OCI-LY7 (cell line): Measurements from ENCODE around the gene TICAM2. TPM values are rescaled to one million over a fixed set of nuclear protein-coding genes. Genes with fewer than 3 reads are reported as not detected.

Experiments used
- BruUV-seq: library from RNA; stranded (reverse); fragments of 400-500 nt; replicated peaks from 2 replicates; lab custom pipeline; 2021; lab: Mats Ljungman, UMichigan
- CTCF ChIA-PET: fragments of 300-600 bp; sonication (Branson Sonifier 250); formaldehyde crosslinking; loops from one replicate; lab custom pipeline; 2022; ENCODE audit warnings: antibody characterized with exemption; ENCODE audit not compliant: unreplicated experiment; lab: Charles Lee
- POLR2A ChIA-PET: fragments of 300-600 bp; sonication (Branson Sonifier 250); formaldehyde crosslinking; loops from one replicate; lab custom pipeline; 2022; ENCODE audit warnings: antibody characterized with exemption; lab: Charles Lee
- DNase-seq: peaks from one replicate; pipeline ENCODE4 v3.0.0-alpha.2; 2015; ENCODE audit warnings: low spot score
- H2AFZ ChIP-seq: fragments of 200-600 bp; sonication (generic), shearing (Covaris generic); 2 replicates; pipeline ENCODE4 v1.6.1; 2014; ENCODE audit warnings: mild to moderate bottlenecking, antibody characterized with exemption, low read length, moderate library complexity
- H3K27ac ChIP-seq: fragments of 200-600 bp; sonication (generic); 2 replicates; pipeline ENCODE4 v1.5.1; 2014; ENCODE audit warnings: mixed run types, low read depth, mild to moderate bottlenecking, moderate library complexity, low read length, inconsistent platforms; ENCODE audit not compliant: poor library complexity, severe bottlenecking
- H3K36me3 ChIP-seq: fragments of 200-600 bp; sonication (generic); 2 replicates; pipeline ENCODE4 v1.6.1; 2014; ENCODE audit warnings: mild to moderate bottlenecking, antibody characterized with exemption, low read length, moderate library complexity, mixed read lengths; ENCODE audit not compliant: insufficient read depth
- H3K4me1 ChIP-seq: fragments of 200-600 bp; sonication (generic); 2 replicates; pipeline ENCODE4 v1.5.1; 2014; ENCODE audit warnings: mild to moderate bottlenecking, low read length; ENCODE audit not compliant: insufficient read depth, poor library complexity, severe bottlenecking
- H3K4me2 ChIP-seq: fragments of 200-600 bp; sonication (generic); 2 replicates; pipeline ENCODE4 v1.6.1; 2014; ENCODE audit warnings: mild to moderate bottlenecking, low read length
- H3K4me3 ChIP-seq: fragments of 200-600 bp; sonication (generic); 2 replicates; pipeline ENCODE4 v1.5.1; 2014; ENCODE audit warnings: mild to moderate bottlenecking, low read depth, low read length; ENCODE audit not compliant: poor library complexity, severe bottlenecking
- H3K79me2 ChIP-seq: fragments of 200-600 bp; sonication (generic); 2 replicates; pipeline ENCODE4 v1.6.1; 2016; ENCODE audit warnings: low read depth, mild to moderate bottlenecking, low read length, moderate library complexity, mixed read lengths; ENCODE audit not compliant: insufficient read depth
- H3K9me2 ChIP-seq: fragments of 200-600 bp; sonication (generic); 2 replicates; pipeline ENCODE4 v1.6.1; 2016; ENCODE audit warnings: mild to moderate bottlenecking, low read length, mixed read lengths; ENCODE audit not compliant: insufficient read depth
- H3K9me3 ChIP-seq: fragments of 200-600 bp; sonication (generic); 2 replicates; pipeline ENCODE4 v1.6.1; 2014; ENCODE audit warnings: mild to moderate bottlenecking, mixed run types, low read length, mixed read lengths
- H4K20me1 ChIP-seq: fragments of 200-600 bp; sonication (generic); 2 replicates; pipeline ENCODE4 v1.6.1; 2014; ENCODE audit warnings: mild to moderate bottlenecking, antibody characterized with exemption, low read length, moderate library complexity, mixed read lengths; ENCODE audit not compliant: insufficient read depth
- EZH2phosphoT487 ChIP-seq: fragments of 200-600 bp; sonication (generic); IDR thresholded peaks from 2 replicates; pipeline ENCODE4 v1.6.1; 2018; ENCODE audit warnings: low read depth, borderline replicate concordance, mild to moderate bottlenecking, mixed run types, antibody characterized with exemption, low read length, moderate library complexity, mixed read lengths
- intact Hi-C: fragments of 100-400 bp; cut with micrococcal nuclease; formaldehyde crosslinking; loops from one replicate; pipeline ENCODE4 v1.10.0; 2022; ENCODE audit not compliant: unreplicated experiment
- total RNA-seq, 2 experiments: library from RNA; depleted of rRNA in 1 of 2; stranded (reverse); fragments of >200 nt in 1 of 2; shearing (Covaris generic) in 1 of 2; gene quantifications; 2 replicates each; pipeline ENCODE4 v1.2.3, GENCODE V29; 2014 to 2022
- TF ChIP-seq, protein P1 (sequence below): fragments of 200-600 bp; sonication (generic); conservative IDR thresholded peaks from 2 replicates; pipeline ENCODE4 v1.5.1; 2014; ENCODE audit warnings: mild to moderate bottlenecking, antibody characterized with exemption, low read length, moderate library complexity, mixed read lengths

Gene TICAM2
- total RNA-seq, 2 experiments from 2014 or later, result 0.65 TPM; not detected in 1

DNA sequence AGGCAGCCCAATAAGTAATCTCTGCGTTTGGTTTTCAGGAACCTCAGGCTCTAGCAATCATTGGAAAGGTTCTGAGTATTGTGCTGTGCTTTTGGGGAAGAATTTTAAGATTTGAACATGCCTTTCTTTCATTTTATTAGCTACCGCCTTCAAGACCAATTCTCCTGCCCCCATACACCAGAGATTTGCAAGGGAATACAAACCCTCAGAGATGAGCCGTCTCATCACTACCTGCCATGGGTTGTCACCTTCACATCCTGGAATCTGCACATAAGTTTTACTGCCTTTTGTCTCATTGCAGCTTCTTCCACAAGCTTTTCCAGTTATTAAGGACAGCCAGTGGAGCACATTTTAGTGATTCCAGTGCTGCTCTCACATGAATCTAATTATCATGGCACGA lies 35.2 kb upstream of the TICAM2 start:
- POLR2A ChIA-PET, result interaction anchor here (0.5 kb wide), 1 partner anchor 281 kb away, joined by 3 read pairs; no protein-coding TSS in a partner anchor
- H3K9me2 ChIP-seq, result no peaks in the 10 kb centered on the region; the same call in 1 of the 2 replicates
- H3K4me3 ChIP-seq, result no peak overlapping the region
- no peaks in the 10 kb centered on the region for H4K20me1 ChIP-seq
- BruUV-seq, result no TSS peak
- H3K79me2 ChIP-seq, result no peaks in the 10 kb centered on the region
- CTCF ChIA-PET, result interaction anchor here (0.6 kb wide), 1 partner anchor 184 kb away, joined by 3 read pairs; no protein-coding TSS in a partner anchor
- H3K27ac ChIP-seq, result no peak overlapping the region
- peaks cover 8% of the 10 kb centered on the region for H3K4me1 ChIP-seq
- no peak for DNase-seq
- no peaks in the 10 kb centered on the region for H3K36me3 ChIP-seq
- TF ChIP-seq, protein P1, sequence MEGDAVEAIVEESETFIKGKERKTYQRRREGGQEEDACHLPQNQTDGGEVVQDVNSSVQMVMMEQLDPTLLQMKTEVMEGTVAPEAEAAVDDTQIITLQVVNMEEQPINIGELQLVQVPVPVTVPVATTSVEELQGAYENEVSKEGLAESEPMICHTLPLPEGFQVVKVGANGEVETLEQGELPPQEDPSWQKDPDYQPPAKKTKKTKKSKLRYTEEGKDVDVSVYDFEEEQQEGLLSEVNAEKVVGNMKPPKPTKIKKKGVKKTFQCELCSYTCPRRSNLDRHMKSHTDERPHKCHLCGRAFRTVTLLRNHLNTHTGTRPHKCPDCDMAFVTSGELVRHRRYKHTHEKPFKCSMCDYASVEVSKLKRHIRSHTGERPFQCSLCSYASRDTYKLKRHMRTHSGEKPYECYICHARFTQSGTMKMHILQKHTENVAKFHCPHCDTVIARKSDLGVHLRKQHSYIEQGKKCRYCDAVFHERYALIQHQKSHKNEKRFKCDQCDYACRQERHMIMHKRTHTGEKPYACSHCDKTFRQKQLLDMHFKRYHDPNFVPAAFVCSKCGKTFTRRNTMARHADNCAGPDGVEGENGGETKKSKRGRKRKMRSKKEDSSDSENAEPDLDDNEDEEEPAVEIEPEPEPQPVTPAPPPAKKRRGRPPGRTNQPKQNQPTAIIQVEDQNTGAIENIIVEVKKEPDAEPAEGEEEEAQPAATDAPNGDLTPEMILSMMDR, result no peak
- no peak for TF ChIP-seq EZH2phosphoT487
- H2AFZ ChIP-seq, result no peak overlapping the region
- H3K4me2 ChIP-seq, result no peak overlapping the region
- intact Hi-C loops, result no loop called here
- no peaks in the 10 kb centered on the region for H3K9me3 ChIP-seq

DNA sequence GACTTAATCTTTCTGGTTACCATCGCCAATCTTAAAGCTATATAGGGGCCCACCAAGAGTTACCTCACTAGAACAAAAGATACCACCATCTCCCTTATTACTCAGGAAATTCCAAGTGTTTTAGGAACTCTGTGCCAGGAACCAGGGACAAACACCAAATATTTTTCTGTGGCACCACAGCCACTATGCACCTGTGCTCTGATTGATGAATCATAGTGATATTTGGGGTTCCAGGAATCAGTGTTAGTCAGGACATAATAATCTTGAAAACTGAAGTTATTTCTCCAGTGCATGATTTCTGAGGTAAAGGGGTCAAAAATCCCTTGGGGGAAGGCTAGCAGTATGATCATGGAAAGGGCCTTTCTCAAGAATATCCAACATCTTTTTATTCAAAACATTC lies 33.7 kb upstream of the TICAM2 start:
- H3K36me3 ChIP-seq, result no peaks in the 10 kb centered on the region
- no TSS peak for BruUV-seq
- no peaks in the 10 kb centered on the region for H3K79me2 ChIP-seq
- no peaks in the 10 kb centered on the region for H3K9me3 ChIP-seq
- ChIA-PET POLR2A (no interaction called here), CTCF (no interaction called here)
- no peak overlapping the region for H3K4me2 ChIP-seq
- TF ChIP-seq, protein P1, result no peak
- TF ChIP-seq EZH2phosphoT487, result no peak
- intact Hi-C loops, result no loop called here
- H4K20me1 ChIP-seq, result no peaks in the 10 kb centered on the region
- H2AFZ ChIP-seq, result no peak overlapping the region
- H3K4me3 ChIP-seq, result no peak overlapping the region
- H3K9me2 ChIP-seq, result no peaks in the 10 kb centered on the region
- DNase-seq, result no peak
- H3K27ac ChIP-seq, result no peak overlapping the region
- peaks cover 8% of the 10 kb centered on the region for H3K4me1 ChIP-seq

DNA sequence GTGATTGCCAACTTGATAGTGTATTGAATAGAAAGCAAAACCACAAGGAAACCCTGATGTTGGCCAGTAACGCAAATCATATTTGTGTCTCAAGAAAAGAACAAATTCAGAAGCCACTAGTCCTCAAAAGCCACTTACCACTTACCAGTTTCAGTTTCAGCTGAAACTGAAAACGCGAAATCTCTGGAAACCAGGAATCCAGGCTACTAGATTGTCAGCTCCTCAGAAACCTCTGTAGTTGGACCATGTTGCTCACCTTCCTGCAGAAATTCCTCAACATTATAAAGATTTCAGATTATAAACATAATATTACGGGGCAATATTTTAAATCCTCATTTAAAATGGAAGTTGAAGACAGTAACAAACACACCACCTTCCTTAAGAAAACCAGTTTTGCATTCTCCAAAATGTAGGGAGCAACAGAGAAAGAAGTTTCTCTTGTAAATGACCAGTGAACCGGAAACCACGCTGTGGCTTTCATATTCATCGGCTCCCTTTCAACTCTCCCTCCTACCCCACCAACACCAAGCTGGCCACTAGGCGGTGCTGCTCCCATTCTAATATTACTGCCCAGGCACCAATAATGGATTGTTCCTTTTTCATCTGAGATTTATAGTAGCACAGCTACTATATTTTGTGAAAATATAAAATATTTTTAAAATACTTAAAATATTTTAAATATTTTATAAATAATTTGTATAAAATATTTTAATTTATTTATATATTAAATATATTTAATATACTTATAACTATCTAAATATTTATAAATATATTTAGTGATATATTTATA lies 32.3 kb upstream of the TICAM2 start:
- TF ChIP-seq, protein P1, result peak; percentile 95
- TF ChIP-seq EZH2phosphoT487, result no peak
- Histone ChIP-seq H3K9me3 (no peaks in the 10 kb centered on the region), H3K4me1 (peaks cover 8% of the 10 kb centered on the region), H3K36me3 (no peaks in the 10 kb centered on the region), H3K9me2 (no peaks in the 10 kb centered on the region), H3K27ac (no peak overlapping the region), H3K79me2 (no peaks in the 10 kb centered on the region), H2AFZ (peak overlapping the region; percentile 83), H3K4me2 (peak overlapping the region; percentile 56), H4K20me1 (no peaks in the 10 kb centered on the region), H3K4me3 (peak overlapping the region; percentile 15)
- ChIA-PET CTCF (no interaction called here), POLR2A (interaction anchor here (0.9 to 1.4 kb wide), 4 partner anchors 49 to 442 kb away, joined by 3 to 9 read pairs (median 3); no protein-coding TSS in a partner anchor)
- no TSS peak for BruUV-seq
- peak; percentile 86 for DNase-seq
- intact Hi-C loops, result loop anchor here (1.0 to 2.0 kb wide), 2 partner anchors 206 to 434 kb away; partner anchors contain the start of genes AP3S1 and ATG12
